ELR (cell line): Measurements from ENCODE around the gene FAM110D.

Experiments used
- DNase-seq: peaks from one replicate; pipeline ENCODE4 v3.0.0-alpha.2; 2015; ENCODE audit warnings: low read depth

The FAM110D gene

GRCh38 chr1:26163684-26164035, 4.8 kb downstream of the FAM110D start:
- no peak for DNase-seq

GRCh38 chr1:26164036-26164860, 5.4 kb downstream of the FAM110D start:
- DNase-seq, result peak; percentile 48

- no peak for DNase-seq
Measured at GRCh38 chr1:26164861-26165842, 6.3 kb downstream of the FAM110D start.

DNA sequence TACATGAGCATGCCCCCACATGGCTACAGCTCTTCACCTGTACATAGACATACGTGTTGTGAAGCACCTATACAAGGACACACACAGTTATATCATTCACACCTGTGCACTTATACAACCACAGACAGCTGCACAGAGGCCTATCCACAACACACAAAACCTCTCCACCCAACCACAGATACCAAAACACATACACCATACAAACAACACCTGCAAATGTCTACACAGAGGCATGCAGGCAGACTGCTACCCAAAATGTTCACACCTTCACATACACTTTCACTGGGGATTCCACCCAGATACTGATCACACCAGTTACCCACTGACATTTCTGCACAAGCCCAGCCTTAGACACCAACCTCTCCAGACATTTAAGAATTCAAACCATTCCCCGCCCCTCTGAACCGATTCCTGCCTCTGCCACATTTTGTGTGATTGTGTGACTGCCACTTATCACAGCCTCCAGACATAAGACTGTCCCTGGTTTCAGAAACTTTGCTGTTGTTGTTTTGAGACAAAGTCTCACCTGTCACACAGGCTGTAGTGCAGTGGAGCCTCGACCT, 7.9 kb downstream of the FAM110D start:
- no peak for DNase-seq

- no peak for DNase-seq
Measured at GRCh38 chr1:26168410-26169197, 9.7 kb downstream of the FAM110D start, which contains the start of gene C1orf232. TSS of gene C1orf232 (minus strand) at chr1:26168963. CDS start at chr1:26168499, 464 bp downstream.

- DNase-seq, result no peak
Measured at GRCh38 chr1:26169198-26169554, 10.3 kb downstream of the FAM110D start.

GRCh38 chr1:26169669-26170471, 11.0 kb downstream of the FAM110D start, which contains the start of gene ZNF593:
TSS of gene ZNF593 (plus strand) at chr1:26169908. CDS start at chr1:26169984, 76 bp downstream.
- peak; percentile 93 for DNase-seq

DNA sequence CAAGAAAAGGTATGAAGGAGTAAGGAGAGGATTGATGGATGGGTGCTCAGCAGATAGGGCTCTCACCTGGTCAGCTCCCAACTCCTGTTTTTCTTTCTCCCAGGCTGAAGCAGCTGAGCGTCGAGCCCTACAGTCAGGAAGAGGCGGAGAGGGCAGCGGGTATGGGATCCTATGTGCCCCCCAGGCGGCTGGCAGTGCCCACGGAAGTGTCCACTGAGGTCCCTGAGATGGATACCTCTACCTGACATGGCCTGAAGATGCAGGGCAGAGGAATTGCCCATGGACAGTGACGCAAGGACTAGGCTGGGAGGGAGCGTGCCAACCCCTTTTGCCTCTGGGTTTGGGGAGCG, 11.6 kb downstream of the FAM110D start:
- no peak for DNase-seq

DNA sequence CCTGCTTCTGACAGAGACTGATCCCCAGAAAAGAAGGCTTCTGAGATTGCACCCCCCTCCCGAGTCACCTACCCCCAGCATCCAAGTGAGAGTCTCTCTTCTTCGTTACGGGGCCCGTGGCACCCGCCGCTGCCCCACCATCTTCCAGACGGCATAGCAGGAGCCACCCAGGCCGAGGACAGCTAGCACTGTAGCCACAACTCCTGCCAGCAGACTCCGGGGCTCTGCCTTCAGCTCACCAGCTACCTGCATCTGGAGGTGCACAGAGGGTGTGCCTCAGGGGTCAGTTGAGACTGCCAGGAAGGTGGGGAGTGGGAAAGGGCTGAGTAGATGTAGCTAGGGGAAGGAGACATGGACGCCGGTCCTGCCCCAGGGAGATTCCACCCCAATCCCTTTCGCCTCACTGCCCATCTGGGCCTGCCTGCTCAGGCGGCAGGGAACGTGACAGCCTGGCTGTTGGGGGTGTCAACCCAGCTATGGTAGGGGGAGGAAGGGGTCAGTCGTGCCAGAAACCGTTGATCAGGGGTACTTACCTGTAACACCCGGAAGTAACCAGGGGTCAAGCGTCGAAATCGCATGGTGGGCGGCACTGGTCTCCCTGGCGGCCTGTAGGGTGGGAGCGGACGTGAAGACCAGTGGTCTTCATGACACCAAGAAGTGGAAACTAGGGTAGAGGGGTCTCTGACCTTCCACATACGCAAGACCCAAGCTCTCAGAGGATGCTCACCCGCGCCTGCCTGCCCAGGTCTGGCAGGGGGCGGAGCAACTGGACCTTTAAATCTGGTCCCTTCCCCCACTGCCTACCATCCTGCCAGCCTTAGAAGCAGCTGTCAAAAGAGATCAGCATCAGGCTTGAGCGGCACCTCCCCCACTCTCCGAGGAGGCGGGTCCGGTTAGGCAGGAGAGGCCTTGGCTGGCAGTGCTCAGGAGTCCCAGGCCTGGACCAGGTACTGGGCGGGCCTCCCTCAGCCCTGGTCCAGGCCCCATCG, 12.5 kb downstream of the FAM110D start, which contains the start of gene ZNF593OS:
Gene ZNF593OS (minus strand): TSS at position 749 of the 989 bp plus-strand sequence. CDS start 171 bp downstream, at position 578.
- no peak for DNase-seq

- DNase-seq, result no peak
Measured at GRCh38 chr1:26175346-26175745, 16.5 kb downstream of the FAM110D start.

DNA sequence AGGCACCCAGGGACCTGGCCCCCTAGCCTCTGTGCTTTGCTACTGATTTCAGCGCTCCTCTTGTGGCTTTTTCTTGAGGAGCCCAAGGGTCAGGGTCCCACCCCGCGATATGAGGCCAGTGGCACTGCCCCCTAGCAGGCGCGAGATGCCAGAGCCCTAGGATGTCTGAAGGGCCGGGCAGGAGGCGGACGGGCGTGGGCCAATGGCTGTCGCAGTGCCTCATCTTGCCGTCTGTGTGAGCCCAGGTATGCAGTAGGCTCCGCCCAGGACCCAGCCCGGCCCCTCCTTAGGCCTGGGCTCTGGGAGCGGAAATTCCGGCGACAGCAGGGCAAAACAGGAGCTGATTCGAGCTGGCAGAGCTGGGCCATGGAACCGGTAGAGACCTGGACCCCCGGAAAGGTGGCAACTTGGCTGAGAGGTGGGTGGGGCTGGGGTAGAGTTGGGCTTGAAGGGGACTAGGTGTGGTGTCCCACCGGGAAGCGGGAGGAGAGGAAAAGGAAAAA, 18.4 kb downstream of the FAM110D start, which contains the start of gene CNKSR1:
Gene CNKSR1 (plus strand): TSS at position 310 of the 503 bp plus-strand sequence. CDS start 57 bp downstream, at position 367.
- DNase-seq, result no peak

GRCh38 chr1:26180010-26180506, 21.2 kb downstream of the FAM110D start:
- no peak for DNase-seq

GRCh38 chr1:26181586-26182382, 22.9 kb downstream of the FAM110D start:
- DNase-seq, result peak; percentile 47

DNA sequence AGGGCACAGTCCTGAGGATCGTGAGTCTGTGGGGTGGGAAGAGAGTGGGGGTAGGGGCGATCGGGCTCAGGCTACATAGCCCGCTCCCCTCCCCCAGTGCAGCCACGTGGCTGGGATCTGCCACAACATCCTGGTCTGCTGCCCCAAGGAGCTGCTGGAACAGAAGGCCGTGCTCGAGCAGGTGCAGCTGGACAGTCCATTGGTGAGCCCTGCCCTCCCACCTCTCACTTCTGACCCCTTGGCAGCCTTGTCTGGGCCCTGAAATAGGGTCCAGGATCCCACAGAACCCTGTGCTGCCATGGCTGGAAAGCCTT, 23.5 kb downstream of the FAM110D start:
- DNase-seq, result no peak

DNA sequence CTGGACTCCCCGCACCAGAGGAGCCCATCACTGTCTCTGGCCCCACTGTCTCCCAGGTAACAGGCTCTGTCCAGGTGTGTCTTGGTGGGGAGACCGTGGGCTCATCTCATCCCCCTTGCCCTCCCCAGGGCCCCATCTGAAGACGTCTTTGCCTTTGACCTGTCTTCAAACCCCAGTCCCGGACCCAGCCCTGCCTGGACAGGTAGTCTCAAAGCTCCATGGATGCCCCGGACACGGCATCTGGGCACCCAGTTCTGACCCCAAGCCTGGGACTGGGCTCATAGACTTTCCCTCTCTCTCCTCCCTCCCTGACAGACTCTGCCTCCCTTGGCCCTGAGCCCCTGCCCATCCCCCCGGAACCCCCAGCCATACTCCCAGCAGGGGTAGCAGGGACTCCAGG, 25.2 kb downstream of the FAM110D start:
- DNase-seq, result no peak

DNA sequence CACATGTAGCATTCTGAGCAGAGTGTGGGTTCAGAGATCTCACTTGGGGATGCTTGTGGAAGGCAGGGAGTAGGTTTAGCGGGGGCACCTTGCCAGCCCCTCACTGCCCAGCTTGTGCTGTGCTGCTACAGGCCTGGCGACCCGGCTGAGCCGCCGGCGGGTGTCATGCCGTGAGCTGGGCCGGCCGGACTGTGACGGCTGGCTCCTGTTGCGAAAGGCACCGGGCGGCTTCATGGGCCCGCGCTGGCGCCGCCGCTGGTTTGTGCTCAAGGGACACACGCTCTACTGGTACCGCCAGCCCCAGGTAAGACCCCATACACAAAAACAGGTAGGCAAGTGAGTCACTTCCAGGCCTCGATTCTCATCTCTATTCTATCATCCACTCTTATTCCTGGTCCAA, 26.0 kb downstream of the FAM110D start:
- DNase-seq, result no peak

- no peak for DNase-seq
Measured at GRCh38 chr1:26187882-26188281, 29.0 kb downstream of the FAM110D start.

- DNase-seq, result no peak
Measured at GRCh38 chr1:26188477-26188876, 29.6 kb downstream of the FAM110D start.
